Measurements from ENCODE around the gene BABAM2.

DNA sequence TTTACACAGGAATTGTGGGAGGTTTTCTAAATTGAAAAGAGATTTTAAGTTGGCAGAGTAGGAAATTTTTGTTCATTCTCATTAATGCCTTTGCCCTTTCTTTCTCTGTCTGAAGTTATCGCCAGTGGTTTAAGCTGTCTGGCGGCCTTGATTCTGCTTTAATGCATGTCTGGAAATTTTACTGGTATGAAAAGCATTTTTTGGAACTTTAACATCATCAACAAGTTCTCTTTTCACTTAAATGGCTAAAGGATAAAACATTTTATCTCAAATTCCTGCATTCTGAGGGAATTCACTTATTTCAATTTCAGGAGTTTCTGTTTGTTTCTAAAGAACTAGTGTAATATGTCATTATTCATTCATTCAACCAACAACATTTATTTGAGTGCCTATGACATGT, 268.3 kb downstream of the BABAM2 start:
- TF ChIP-seq, protein P1, sequence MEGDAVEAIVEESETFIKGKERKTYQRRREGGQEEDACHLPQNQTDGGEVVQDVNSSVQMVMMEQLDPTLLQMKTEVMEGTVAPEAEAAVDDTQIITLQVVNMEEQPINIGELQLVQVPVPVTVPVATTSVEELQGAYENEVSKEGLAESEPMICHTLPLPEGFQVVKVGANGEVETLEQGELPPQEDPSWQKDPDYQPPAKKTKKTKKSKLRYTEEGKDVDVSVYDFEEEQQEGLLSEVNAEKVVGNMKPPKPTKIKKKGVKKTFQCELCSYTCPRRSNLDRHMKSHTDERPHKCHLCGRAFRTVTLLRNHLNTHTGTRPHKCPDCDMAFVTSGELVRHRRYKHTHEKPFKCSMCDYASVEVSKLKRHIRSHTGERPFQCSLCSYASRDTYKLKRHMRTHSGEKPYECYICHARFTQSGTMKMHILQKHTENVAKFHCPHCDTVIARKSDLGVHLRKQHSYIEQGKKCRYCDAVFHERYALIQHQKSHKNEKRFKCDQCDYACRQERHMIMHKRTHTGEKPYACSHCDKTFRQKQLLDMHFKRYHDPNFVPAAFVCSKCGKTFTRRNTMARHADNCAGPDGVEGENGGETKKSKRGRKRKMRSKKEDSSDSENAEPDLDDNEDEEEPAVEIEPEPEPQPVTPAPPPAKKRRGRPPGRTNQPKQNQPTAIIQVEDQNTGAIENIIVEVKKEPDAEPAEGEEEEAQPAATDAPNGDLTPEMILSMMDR (IDR thresholded peaks at IDR 0.05; ENCODE audit: low read length) = no peak
- no peak for TF ChIP-seq EZH2phosphoT487 (IDR thresholded peaks at IDR 0.05; ENCODE audit: low read length)
